Fibroblast of lung (primary cell): ENCODE data around the gene DDX39B.

Experiments used
- EZH2 ChIP-seq: IDR thresholded peaks from 2 replicates; pipeline ENCODE4 v1.5.1; 2012; ENCODE audit warnings: low read length, control low read depth, mild to moderate bottlenecking; ENCODE audit errors: missing control alignments
- TF ChIP-seq, protein P1 (sequence below), 2 donors: IDR thresholded peaks in 1 of 2; conservative IDR thresholded peaks in 1 of 2; 1 replicate in 1 of 2; 2 replicates in 1 of 2; pipeline ENCODE4 v1.5.1; 2011 to 2012; ENCODE audit warnings: low read length in 2 of 2, control low read depth in 1 of 2, inconsistent platforms in 1 of 2, low read depth in 1 of 2, mild to moderate bottlenecking in 1 of 2

DNA sequence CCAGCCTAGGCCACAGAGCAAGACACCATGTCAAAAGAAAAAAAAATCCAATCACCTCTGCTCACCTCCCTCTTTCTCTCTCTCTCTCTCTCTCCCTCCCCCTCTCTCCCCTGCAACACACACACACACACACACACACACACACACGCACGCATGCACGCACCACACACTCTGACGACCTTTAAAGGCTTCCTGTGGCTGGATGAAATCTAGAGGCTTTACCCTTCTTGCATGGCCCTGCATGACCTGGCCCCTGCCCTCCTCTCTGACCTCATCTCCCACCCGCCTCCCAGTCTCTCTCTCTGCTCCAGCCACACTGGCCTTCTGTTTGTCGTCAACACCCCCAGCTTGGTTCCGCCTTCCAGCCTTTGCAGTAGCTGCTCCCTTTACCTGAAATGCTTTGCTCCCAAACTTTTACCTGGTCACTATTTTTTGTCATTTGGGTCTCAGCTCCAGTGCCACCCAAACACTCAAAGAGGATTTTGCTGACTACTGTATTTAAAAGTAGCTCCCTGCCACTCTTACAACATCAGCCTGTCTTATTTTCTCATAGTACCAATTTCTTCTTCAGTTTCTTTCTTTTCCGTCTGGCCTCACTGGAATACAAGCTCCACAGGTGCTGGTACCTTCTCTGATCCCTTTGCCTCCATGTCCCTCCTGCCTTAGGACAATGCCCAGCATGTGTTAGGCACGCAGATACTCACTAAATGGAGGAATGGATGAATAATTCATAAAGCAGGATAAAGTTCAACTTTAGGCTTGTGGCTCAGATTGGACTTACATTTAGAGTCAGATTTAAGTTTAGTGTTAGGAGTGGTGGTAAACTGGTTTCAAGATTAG, 25.9 kb upstream of the DDX39B start:
- TF ChIP-seq, protein P1, sequence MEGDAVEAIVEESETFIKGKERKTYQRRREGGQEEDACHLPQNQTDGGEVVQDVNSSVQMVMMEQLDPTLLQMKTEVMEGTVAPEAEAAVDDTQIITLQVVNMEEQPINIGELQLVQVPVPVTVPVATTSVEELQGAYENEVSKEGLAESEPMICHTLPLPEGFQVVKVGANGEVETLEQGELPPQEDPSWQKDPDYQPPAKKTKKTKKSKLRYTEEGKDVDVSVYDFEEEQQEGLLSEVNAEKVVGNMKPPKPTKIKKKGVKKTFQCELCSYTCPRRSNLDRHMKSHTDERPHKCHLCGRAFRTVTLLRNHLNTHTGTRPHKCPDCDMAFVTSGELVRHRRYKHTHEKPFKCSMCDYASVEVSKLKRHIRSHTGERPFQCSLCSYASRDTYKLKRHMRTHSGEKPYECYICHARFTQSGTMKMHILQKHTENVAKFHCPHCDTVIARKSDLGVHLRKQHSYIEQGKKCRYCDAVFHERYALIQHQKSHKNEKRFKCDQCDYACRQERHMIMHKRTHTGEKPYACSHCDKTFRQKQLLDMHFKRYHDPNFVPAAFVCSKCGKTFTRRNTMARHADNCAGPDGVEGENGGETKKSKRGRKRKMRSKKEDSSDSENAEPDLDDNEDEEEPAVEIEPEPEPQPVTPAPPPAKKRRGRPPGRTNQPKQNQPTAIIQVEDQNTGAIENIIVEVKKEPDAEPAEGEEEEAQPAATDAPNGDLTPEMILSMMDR (conservative IDR thresholded peaks at IDR 0.05 in 1 of 2, IDR thresholded peaks at IDR 0.05 in 1 of 2; ENCODE audit: low read depth in 1 of 2, low read length in 2 of 2): no peak
- no peak for TF ChIP-seq EZH2
